ENCODE measurements around the gene EHD1.

The EHD1 gene

DNA sequence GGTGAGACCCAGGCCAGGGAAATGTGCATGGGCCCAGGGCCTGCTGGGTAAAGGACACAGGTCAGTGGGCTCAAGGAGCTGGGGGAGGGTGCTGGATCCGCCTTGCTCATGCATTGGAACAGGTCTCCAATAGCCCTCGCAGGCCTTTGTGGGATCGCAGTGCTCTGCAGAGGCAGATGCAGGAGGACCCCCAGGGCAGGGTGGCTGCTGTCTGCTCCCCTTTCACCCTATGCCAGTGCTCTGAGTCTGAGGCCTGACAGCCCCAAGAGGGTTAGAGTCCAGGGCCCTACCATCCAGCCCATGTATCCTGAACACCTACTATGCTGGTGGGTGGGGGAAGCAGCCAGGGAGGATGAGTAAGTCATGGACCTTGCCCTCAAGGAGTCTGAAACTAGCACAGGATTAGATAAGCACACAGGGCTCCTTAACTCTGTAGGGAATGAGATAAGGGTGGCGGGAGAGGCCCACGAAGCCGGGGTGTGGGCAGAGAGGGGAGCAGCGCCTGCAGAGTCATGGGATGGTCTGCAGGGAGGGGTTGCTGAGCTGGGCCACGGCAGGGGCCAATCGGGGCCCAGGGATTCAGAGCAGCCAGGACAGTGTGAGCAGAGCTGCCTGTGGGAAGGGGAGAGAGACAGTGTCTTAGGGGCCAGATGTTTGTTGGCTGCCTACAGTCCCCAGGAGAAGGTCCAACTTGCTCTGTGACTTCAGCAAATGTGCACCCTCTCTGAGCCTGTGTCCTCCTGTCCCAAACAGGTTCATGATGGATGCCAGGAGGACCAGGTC is 10.5 kb upstream of the EHD1 start:
- peaks cover 29% of the 10 kb centered on the region for H3K4me1 Mint-ChIP-seq
- H3K4me3 Mint-ChIP-seq, result no peak overlapping the region
- no peaks in the 10 kb centered on the region for H3K9me3 Mint-ChIP-seq

DNA sequence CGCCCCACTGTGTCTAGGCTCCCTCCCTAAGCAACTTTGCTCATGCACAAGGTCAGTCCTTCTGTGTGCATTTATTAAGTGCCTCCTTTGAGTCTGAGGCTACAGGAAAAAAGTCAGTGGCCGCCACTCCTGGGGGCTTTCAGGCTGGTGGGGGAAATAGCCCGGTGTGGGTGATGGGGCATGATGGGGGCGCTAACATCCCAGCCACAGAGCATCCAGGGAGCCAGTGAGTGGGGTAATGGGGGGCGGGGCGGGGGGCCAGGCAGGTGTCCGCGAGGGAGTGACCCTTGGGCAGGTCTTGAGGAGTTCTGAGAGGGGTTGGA is 9.9 kb upstream of the EHD1 start:
- H3K27me3 Mint-ChIP-seq, result no peaks in the 10 kb centered on the region
- no peaks in the 10 kb centered on the region for H3K36me3 Mint-ChIP-seq (ENCODE audit: low read depth)
- no peak for DNase-seq
- H3K27ac Mint-ChIP-seq, result no peak overlapping the region
- H3K9me3 Mint-ChIP-seq, result no peaks in the 10 kb centered on the region
- no peak for ATAC-seq
- peaks cover 29% of the 10 kb centered on the region for H3K4me1 Mint-ChIP-seq
- H3K4me3 Mint-ChIP-seq, result peak overlapping the region; percentile 64

More for the DNA sequence above, 10.5 kb upstream of the EHD1 start:
- DNase-seq (no peak), ATAC-seq (no peak)
- no peaks in the 10 kb centered on the region for H3K36me3 Mint-ChIP-seq (ENCODE audit: low read depth)
- H3K27me3 Mint-ChIP-seq, result no peaks in the 10 kb centered on the region
- no peak overlapping the region for H3K27ac Mint-ChIP-seq

DNA sequence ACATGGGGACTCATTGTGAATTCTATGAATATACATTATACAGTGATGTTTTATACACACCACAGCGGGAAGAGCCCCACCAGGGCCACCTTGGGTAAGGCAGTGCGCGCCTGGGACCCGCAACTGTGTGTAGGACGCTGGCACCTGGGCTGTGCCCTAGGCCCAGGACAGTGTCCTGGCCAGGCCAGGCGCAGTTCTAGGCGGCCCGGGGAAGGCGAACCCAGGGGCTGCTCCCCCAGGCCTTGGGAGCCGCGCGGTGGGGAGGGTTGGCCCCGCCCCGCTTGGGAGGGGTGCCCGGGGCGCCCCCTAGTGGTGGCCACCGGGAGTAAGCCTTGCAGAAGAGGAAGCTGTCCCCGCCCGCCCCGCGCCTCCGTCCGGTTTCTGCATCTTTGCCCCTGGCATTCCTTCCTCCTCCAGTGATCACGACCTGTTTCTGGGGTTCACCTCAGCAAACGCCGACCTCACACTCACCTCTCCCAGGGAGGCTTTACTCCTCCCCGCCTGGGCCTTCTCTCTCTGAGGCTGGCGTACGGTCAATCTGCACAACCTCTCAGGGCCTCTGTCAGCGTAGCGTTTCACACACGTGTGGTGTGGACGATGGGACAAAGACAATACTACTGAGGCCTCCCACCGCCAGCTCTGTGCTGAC is 9.5 kb upstream of the EHD1 start:
- Mint-ChIP-seq H3K4me3 (peak overlapping the region; percentile 64), H3K27me3 (no peaks in the 10 kb centered on the region), H3K4me1 (peaks cover 31% of the 10 kb centered on the region), H3K27ac (no peak overlapping the region), H3K9me3 (no peaks in the 10 kb centered on the region), H3K36me3 (ENCODE audit: low read depth) (no peaks in the 10 kb centered on the region)
- peak; percentile 71 for ATAC-seq
- DNase-seq, result peak; percentile 90

DNA sequence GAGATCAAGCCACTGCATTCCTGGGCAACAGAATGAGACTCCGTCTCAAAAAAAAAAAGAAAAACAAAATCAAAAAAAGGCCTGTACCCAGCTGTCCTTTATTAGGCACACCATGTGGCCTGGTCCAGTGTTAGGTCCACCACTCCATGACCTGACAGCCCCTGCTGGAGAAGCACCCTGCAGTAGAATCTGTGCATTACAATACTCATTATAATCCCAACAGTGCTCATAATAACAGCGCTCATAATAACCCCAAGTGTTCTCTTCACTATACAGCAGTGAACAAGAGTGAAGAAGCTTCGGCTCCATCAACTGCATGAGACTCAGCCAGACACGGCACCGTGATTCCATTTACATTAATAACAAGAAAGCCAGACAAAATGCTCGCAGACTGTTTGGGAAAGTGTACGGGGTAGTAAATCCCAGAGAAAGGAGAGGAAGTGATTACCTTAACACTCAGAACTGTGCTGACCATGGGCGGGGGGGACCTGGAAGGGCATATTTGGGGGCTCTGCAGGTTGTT is 8.9 kb upstream of the EHD1 start:
- no peak for ATAC-seq
- H3K27me3 Mint-ChIP-seq, result no peaks in the 10 kb centered on the region
- H3K27ac Mint-ChIP-seq, result peak overlapping the region; percentile 78
- H3K36me3 Mint-ChIP-seq (ENCODE audit: low read depth), result no peaks in the 10 kb centered on the region
- peaks cover 33% of the 10 kb centered on the region for H3K4me1 Mint-ChIP-seq
- H3K9me3 Mint-ChIP-seq, result no peaks in the 10 kb centered on the region
- DNase-seq, result no peak
- H3K4me3 Mint-ChIP-seq, result no peak overlapping the region

DNA sequence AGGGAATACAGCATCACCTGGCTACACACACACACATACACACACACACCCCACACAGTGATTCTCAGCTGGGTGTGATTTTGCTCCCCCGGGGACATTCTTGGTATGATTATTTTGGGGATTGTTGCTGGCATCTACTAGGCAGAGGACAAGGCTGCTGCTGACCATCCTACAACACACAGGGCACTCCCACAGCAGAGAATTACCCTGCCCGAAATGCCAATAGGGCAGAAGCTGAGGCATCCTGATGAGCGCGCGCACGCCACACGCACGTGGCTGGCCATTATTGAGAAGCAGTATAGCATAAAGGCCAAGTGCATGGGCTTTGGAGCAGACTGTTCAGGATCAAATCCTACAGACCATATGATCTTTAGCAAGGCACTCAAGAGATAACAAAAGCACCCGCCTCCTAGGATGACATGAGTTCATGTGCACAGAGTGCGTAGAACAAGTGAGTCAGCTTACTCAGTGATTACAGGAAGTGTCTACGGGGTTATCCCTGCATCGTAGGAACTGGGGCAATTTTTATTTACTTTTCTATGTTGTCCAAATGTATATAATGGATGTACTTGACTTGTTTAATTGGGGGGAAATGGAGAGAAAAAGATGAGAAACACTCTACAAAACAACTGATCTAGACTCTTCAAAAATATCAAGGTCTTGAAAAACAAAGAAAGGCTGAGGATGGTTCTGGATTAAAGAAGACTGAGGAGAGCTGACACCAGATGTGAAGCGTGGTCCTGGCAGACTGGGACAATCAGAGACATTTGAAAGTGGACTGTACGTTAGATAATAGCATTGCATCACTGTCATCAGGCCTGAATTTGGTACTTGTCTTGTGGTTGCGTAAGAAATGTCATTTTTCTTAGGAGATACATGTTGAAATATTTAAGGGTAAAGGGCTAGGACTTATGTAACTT is 7.2 kb upstream of the EHD1 start:
- Mint-ChIP-seq H3K27me3 (no peaks in the 10 kb centered on the region), H3K4me1 (peaks cover 46% of the 10 kb centered on the region), H3K4me3 (peak overlapping the region; percentile 37), H3K36me3 (ENCODE audit: low read depth) (no peaks in the 10 kb centered on the region), H3K9me3 (no peaks in the 10 kb centered on the region), H3K27ac (peak overlapping the region; percentile 78)
- ATAC-seq, result peak; percentile 88
- peak; percentile 25 for DNase-seq

DNA sequence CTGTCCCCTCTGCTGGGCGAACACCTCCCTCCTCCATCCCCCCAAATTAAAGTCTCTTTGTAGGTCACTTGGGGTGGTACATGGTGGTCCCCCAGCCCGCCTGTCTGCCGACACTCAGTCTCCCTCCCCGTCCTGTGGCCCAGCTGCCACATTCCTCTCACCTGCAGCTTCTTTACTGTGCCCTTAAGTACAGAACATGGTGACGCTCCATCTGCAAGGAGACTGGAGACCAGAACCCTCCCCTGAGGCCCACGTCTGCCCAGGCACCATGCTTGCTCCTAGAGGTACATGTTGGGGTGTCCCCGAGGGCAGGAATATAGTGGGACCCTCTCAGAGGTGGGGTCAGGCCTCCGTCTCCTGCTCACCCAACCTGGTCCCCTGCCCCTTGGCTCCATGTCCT is 5.6 kb upstream of the EHD1 start:
- peaks cover 62% of the 10 kb centered on the region for H3K4me1 Mint-ChIP-seq
- H3K9me3 Mint-ChIP-seq, result no peaks in the 10 kb centered on the region
- H3K36me3 Mint-ChIP-seq (ENCODE audit: low read depth), result no peaks in the 10 kb centered on the region
- H3K4me3 Mint-ChIP-seq, result no peak overlapping the region
- DNase-seq, result no peak
- no peak for ATAC-seq
- no peaks in the 10 kb centered on the region for H3K27me3 Mint-ChIP-seq
- no peak overlapping the region for H3K27ac Mint-ChIP-seq

DNA sequence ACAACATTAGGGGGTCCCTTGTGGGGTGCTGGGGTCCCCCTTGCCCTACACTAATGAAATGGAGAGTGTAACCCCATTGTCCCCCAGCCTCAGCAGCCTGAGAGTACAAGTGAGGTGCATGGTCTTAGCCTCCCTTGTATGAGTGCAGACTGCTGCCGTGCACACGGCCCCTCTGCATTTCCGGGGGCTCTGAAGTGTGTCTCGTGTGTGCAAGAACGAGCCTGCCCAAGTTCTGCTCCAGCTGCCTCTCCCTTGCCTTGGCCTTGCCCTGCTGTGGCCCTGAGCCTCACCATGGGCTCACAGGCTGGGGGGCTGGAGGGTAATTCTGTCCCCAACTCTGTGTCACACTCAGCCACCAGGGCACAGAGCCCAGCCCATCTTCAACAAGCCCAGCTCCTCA is 5.2 kb upstream of the EHD1 start:
- Mint-ChIP-seq H3K4me1 (peaks cover 64% of the 10 kb centered on the region), H3K4me3 (no peak overlapping the region), H3K27ac (no peak overlapping the region)

DNA sequence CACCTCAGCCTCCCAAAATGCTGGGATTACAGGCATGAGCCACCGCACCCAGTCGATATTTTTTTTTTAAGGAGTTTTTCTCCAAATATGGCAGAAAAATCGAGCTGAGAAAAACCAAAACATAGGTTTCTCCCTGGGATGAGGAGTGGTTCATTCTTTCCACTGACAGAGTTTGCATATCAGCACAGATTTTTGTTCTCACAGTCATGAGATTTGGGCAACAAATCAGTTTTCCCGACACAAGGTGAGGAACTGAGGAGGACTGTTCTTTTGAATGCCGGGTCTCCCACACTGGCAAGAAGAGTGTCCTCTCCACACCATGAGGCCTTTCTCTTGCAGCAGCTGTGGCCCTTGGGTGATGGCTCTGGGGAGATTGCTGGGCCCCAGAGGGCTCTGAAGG is 3.8 kb upstream of the EHD1 start:
- Mint-ChIP-seq H3K4me3 (no peak overlapping the region), H3K27me3 (no peaks in the 10 kb centered on the region), H3K27ac (no peak overlapping the region), H3K36me3 (ENCODE audit: low read depth) (peaks cover 3% of the 10 kb centered on the region), H3K9me3 (no peaks in the 10 kb centered on the region), H3K4me1 (peaks cover 56% of the 10 kb centered on the region)
- no peak for DNase-seq
- no peak for ATAC-seq

More for the DNA sequence above, 5.2 kb upstream of the EHD1 start:
- no peak for ATAC-seq
- Mint-ChIP-seq H3K36me3 (ENCODE audit: low read depth) (no peaks in the 10 kb centered on the region), H3K27me3 (no peaks in the 10 kb centered on the region), H3K9me3 (no peaks in the 10 kb centered on the region)
- no peak for DNase-seq

DNA sequence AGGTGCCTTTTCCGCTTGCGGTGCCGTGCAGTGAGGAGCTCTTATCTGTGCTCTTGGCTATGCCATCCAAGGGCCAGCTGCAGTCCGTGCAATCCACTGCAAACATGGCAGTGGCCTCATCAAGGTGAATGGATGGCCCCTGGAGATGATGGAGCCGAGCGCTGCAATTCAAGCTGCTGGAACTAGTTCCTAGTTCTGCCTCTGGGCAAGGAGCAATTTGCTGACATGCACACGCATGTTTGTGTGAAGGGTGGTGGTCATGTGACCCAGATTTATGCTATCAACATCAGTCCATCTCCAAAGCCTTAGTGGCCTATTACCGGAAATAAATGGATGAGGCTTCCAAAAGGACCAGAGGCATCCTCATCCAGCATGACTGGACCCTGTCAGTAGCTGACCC is 3.1 kb upstream of the EHD1 start:
- ATAC-seq, result no peak
- peaks cover 61% of the 10 kb centered on the region for H3K4me1 Mint-ChIP-seq

DNA sequence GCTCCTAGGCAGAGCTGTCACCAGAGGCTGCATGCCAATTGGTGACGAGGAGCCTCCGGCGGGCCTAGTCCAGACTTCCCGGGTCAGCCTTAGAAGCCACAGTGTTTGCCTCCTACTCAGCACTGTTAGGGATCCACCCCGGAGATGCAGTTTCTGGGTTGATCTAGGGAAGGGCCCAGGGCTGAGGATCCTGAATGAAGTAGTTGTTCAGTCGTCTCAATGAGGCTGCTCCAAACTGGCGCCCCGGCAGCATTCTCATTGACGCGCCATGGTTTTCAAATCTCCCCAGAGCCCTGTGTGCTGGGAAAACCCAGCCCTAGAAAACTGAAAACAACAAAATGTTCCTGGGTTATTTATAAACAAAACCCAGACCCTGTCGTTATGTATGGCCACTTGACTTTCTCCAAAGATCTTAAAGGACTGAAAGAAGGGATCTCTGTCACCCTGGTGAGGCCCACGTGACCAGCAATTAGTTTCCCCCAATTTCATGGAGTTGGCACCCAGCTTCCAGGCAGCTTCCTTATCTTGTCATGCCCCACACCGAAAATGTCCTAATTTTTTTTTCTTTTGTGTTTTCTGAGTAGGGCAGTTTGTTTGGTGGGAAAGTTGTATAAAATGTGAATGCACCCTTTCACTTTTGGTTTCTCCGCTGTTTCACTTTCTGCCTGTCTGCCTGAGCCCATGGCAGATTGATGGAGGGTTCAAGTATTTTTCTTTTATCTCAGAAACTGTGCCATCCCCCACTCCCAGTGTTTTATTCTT is 2.0 kb upstream of the EHD1 start:
- H3K36me3 Mint-ChIP-seq (ENCODE audit: low read depth), result peaks cover 18% of the 10 kb centered on the region

More for the DNA sequence above, 3.1 kb upstream of the EHD1 start:
- peaks cover 10% of the 10 kb centered on the region for H3K36me3 Mint-ChIP-seq (ENCODE audit: low read depth)
- H3K27me3 Mint-ChIP-seq, result no peaks in the 10 kb centered on the region
- H3K9me3 Mint-ChIP-seq, result no peaks in the 10 kb centered on the region
- no peak overlapping the region for H3K27ac Mint-ChIP-seq
- no peak for DNase-seq
- H3K4me3 Mint-ChIP-seq, result peak overlapping the region; percentile 69

DNA sequence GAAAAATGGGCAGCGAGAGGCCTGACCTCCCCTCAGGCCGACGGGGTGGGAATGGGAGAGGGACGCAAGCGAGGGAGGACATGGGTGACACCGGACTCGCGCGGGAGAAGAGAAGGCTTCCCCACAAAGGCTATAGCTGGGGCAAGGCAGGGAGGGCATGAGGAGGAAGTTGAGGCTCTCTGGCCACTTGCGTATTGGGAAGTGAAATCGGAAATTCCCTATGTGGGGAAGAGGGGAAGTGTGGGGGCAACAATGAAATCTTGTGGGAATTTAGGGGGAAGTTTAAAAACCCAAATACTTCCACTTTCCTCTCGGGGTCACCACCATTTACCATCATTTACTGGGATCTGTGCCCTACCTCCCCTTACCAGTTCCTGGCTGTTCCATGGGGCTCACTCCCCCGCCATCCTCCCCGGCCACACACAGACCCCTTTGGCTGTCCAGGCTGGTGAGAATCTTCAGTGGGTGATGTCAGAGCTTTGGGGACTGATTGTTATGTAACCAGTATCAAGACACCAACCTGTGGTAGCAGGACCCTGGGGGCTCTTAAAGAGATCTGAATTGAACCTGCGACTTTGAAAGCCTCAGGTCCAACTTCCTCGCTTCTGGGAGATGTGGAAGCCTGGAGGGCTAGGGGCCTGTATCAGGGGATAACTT is 951 bp upstream of the EHD1 start:
- peak; percentile 25 for DNase-seq
- peaks cover 26% of the 10 kb centered on the region for H3K36me3 Mint-ChIP-seq (ENCODE audit: low read depth)
- no peaks in the 10 kb centered on the region for H3K27me3 Mint-ChIP-seq
- no peaks in the 10 kb centered on the region for H3K9me3 Mint-ChIP-seq
- peaks cover 68% of the 10 kb centered on the region for H3K4me1 Mint-ChIP-seq
- peak overlapping the region; percentile 98 for H3K4me3 Mint-ChIP-seq
- no peak for ATAC-seq
- peak overlapping the region; percentile 93 for H3K27ac Mint-ChIP-seq

More for the DNA sequence above, 2.0 kb upstream of the EHD1 start:
- no peaks in the 10 kb centered on the region for H3K9me3 Mint-ChIP-seq
- H3K27me3 Mint-ChIP-seq, result no peaks in the 10 kb centered on the region
- peak overlapping the region; percentile 93 for H3K27ac Mint-ChIP-seq
- peak overlapping the region; percentile 98 for H3K4me3 Mint-ChIP-seq
- peaks cover 64% of the 10 kb centered on the region for H3K4me1 Mint-ChIP-seq
- ATAC-seq (no peak), DNase-seq (peak; percentile 16)

DNA sequence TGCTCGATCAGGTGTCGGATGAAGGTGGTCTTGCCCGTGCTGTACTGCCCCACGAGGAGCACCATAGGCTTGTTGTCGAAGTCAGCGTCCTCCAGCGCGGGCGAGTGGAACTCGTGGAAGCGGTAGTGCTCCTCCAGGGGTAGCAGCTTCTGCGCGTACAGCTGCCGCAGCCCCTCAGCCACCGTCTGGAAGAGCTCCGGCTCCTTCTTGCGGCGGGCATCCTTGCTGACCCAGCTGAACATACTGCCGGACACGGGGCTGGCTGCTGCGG is 263 bp downstream of the EHD1 start:
- Mint-ChIP-seq H3K9me3 (no peaks in the 10 kb centered on the region), H3K27ac (peak overlapping the region; percentile 94), H3K4me3 (peak overlapping the region; percentile 98), H3K27me3 (no peaks in the 10 kb centered on the region), H3K4me1 (peaks cover 75% of the 10 kb centered on the region), H3K36me3 (ENCODE audit: low read depth) (peaks cover 33% of the 10 kb centered on the region)
- ATAC-seq (peak; percentile 7), DNase-seq (no peak)

DNA sequence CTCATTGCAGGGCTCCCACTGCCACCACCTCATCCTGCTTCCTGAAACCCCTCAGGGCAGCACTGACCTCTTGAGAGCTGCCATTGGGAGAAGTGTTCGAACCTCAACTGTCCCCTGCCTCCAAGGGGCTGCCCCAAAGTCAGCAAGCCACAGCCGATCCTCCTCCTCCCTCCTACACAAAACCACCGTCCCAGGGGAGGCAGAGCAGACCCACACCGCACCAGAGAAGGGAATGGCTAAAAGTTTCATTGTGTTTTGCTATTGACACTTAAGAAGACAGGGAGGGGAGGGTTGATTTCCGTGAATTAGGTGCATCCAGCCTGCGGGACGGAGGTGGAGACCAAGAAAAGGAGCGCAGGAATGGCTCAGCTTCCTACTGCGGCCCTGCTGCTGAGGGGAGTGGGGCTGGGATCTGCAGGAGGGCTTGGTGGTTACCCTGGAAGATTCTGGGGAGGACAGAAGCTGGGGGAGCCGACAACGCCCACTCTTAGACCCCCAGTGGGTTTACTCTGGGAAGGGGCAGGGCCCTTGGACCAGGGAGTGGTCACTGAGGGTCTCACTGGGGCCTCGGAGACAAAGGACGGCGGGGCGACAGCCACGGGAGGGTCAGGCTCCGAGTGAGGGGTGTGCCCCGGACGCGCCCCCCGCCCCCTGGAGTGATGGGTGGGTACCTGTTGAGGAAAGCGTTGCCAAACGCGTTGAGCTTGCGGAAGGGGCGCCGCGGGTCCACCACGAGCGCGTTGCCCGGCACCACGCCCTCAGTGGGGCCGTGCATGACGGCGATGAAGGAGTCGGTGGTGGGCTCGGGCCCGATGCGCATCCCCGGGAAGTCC is 815 bp downstream of the EHD1 start:
- H3K4me1 Mint-ChIP-seq, result peaks cover 78% of the 10 kb centered on the region
- no peaks in the 10 kb centered on the region for H3K9me3 Mint-ChIP-seq
- H3K36me3 Mint-ChIP-seq (ENCODE audit: low read depth), result peaks cover 38% of the 10 kb centered on the region
- peak; percentile 6 for ATAC-seq
- peak overlapping the region; percentile 94 for H3K27ac Mint-ChIP-seq
- peak overlapping the region; percentile 98 for H3K4me3 Mint-ChIP-seq
- DNase-seq, result peak; percentile 62
- no peaks in the 10 kb centered on the region for H3K27me3 Mint-ChIP-seq
